ENCODE data around the gene SAMD4B.

- TF ChIP-seq CTCF (IDR thresholded peaks at IDR 0.05) = no peak
- TF ChIP-seq EP300 (IDR thresholded peaks at IDR 0.05) = no peak
These were observed 78.5 kb downstream of the SAMD4B start for GRCh38 chr19:39420769-39421168.
